HG03469 (cell line): ENCODE data around the gene IGF2R.

ENCODE experiments used
- ATAC-seq: cut with Tn5 transposase; IDR thresholded peaks from one replicate; pipeline ENCODE4 v1.9.1; 2021; ENCODE audit warnings: mild to moderate bottlenecking, moderate library complexity, moderate number of reproducible peaks; ENCODE audit not compliant: unreplicated experiment

The IGF2R gene

GRCh38 chr6:160015778-160016684, 47.1 kb downstream of the IGF2R start:
- no peak for ATAC-seq

GRCh38 chr6:160022101-160022500, 53.2 kb downstream of the IGF2R start:
- ATAC-seq, result no peak

DNA sequence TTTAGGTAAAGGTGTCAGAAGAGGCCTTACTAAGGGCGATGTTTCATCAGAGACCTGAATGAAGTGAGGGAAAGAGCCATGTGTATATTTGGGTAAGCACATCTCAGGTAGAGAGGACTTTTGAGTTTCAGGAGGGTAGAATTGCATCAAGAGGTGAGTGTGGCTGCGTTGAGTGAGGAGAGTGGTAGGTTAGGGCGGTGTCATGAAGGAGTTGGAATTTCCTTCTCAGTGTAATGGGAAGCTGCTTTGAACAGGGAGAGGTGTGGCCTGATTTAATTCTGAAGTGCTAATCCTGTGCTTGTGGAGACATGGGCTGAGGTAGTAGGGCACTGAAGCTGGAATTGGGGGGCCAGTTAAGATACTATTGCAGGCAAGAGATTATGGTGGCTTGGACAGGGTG, 53.9 kb downstream of the IGF2R start:
- no peak for ATAC-seq

DNA sequence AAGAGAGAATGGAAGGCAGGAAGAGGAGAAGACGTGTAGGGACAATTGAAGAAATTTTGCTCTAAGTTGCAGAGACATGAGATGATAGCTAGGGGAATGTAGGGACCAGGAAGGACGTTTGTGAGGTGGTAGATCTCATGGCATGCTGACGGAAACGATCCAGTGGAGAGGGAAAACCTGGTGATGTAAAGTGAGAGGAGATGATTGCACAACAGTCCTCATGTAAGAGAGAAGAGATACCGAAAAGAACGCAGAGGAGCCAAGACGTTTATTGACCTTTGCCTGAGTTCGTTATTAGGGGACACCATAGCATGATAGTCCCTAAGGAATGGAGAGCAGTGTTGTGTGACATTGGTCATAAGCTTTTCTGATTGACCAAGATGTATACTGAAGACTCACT, 55.3 kb downstream of the IGF2R start:
- no peak for ATAC-seq

GRCh38 chr6:160027076-160027475, 58.2 kb downstream of the IGF2R start:
- ATAC-seq, result no peak

DNA sequence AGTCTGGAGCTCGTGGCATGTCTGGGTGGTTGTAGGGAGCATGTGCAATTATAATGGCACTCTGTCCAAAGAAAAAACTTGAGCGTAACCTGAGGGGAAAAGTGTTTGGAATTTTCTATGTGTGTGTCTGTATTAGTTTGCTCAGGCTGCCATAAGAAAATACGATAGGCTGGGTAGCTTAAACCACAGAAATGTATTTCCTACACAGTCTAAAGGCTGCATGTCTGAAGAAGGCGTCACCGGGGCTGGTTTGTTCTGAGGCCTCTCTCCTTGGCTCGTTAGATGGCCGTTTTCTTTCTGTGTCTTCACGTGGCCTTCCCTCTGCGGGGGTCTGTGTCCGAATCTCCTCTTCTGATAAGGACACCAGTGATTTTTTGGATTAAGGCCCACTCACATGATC, 59.0 kb downstream of the IGF2R start:
- ATAC-seq, result no peak

DNA sequence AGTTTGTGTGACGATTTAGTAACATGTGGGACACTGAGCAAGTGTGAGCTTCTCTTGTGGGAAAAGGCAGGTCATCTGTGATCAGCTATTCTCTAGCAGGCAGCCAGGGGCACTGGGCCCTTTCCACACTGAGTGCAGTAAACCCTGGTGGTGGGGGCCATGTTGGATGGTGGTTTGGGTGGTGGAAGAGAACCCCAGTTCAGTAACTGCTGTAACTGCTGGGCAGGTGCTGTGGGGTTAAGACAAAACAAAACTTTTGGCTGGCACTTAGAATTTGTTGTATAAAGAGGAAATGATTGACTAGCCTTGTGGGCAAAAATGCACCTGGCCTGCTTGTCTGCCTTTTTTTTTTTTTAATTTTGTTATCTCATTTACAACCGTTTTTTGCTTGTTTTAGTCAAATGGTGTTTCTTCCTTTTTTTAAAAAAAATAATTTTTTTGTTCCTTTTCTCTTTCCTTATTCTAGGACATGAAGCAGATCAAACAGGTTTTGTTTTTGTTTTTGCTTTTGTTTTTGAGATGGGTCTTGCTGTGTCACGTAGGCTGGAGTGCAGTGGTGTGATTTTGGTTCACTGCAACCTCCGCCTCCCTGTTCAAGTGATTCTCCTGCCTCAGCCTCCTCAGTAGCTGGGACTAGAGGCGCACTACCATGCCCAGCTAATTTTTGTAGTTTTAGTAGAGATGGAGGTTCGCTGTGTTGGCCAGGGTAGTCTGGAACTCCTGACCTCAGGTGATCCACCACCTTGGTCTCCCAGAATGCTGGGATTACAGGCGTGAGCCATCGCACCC, 59.8 kb downstream of the IGF2R start:
- no peak for ATAC-seq

DNA sequence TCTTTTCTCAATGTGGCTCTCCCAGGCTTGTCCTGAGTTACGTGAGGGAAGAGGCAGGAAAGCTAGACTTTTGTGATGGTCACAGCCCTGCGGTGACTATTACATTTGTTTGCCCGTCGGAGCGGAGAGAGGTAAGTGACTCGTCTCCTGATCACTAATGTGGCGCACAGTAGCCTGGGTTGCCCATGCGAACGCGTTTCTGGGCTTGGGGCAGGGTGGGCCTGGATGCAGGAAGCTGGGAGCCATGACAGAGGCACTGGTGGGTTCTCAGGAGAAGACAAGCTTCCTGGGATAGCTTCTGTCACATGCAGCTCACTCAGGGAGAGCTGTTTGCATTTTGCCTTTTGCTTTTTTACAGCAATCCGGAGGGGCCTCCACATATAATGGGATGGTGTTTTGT, 60.6 kb downstream of the IGF2R start:
- ATAC-seq, result no peak

- ATAC-seq, result no peak
Measured at GRCh38 chr6:160030103-160030502, 61.2 kb downstream of the IGF2R start.

- ATAC-seq, result no peak
Measured at GRCh38 chr6:160031442-160031841, 62.6 kb downstream of the IGF2R start.

DNA sequence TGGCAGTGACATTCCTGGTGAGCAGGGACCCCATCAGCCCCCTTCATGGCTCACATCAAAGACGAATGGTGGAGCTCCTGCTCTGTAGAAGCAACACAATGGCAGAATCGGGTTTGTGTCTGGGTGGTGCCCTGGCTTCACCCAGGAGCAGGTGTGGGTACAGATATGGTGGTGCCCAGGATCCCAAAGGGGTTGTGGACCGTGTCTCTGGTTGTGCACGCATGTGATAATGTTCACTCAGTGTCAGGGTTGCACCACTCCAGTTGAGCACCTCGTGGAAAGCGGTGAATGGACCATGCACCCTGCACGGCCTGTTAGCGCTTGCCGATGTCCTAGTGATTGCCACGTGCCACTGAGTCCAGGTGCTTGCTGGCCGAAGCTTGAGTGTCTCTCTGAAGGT, 63.0 kb downstream of the IGF2R start:
- ATAC-seq, result no peak

GRCh38 chr6:160032538-160032937, 63.7 kb downstream of the IGF2R start:
- no peak for ATAC-seq

DNA sequence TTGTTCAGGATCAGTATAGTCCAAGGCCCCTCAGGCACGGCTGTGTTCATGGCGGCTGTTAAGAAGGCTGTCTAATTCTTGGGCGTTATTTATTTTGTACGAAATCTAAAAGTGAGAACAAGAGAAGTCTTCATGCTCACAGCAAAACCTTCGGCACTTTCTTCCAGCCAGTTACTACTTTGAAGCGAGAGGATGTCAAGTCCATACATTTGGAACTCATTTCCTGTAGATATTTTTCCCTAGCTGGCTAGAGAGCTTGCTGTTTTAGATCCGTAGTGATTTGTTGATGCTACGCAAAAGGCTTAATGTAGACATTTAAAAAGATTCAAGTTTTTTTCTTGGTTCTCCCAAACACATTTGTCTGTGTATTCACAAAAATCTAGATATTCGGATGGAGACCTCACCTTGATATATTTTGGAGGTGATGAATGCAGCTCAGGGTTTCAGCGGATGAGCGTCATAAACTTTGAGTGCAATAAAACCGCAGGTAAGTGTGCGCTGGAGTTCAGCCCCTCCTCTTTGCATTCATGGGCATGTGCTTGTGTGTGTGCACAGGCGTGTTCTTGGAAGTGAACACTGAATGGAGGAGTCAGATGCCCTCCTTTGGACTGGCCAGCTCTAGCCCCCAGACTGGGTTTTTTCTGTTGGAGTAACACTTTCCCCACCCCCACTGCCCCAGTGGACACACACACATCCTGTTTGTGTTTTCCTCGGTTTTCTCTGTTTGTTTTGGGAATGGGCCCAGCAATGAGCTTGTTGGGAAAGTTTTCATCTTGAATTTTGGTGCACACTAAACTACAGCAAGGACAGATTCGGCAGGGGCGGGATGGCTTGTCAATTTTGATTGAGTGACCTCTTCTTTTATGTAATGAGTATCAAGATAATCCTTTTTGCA, 65.4 kb downstream of the IGF2R start:
- ATAC-seq, result no peak

DNA sequence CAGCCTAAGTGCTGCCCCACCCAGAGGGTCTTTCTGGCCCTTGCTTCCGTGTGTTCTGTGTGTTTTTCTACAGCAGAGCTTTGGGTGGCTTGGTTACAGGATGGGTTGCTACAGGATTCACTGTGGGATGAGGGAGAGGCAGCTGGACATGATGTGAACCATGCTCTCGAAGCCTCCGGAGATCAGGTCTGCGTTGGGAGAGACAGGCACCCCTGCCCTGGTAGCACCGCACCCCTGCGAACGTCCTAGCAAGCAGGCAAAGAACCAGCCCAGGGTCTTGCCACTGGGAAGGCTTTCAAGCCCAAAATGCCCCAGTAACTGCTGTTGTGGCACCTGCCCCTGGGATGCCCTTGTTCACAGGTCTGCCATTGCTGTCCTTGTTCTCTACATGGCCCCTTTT, 66.4 kb downstream of the IGF2R start:
- no peak for ATAC-seq

- ATAC-seq, result no peak
Measured at GRCh38 chr6:160035693-160036330, 66.9 kb downstream of the IGF2R start.

- no peak for ATAC-seq
Measured at GRCh38 chr6:160036331-160036695, 67.4 kb downstream of the IGF2R start.

DNA sequence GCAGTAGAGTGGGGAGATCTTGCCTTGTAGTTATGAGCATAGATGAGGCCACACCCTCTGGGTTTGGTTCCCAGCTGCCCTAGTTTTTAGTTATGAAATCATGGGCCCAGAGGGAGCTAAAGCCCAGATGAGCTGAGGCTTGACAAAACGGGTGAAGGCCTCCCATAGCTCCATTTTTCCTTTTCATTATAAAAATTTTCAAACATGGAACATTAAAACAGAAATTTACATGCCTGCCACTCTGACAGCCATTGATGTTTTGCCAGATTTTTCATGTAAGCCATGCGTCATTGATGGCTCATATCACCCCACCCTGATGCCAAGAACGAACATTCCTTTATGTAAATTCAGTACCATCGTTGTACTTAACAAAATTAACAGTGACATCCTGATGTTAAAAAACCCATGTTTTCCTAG, 67.9 kb downstream of the IGF2R start:
- ATAC-seq, result no peak

DNA sequence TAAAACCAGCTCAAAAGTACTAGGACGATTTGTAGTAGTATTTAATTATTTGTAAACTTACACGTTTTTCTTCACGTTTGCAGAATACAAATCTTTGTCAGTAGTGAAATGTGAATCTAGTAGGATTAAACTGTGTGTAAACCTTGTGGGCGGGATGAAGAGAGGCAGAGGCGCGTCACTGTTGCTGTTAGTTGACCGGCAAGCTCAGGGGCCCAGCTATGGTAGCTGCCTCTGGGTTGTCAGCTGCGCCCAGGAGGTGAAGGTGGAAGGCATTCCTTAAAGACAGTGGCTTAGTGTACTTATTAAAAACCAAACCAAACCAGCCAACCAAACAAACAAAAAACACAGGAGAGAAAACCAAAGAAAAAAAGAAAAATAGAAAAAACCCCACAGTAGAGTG, 69.6 kb downstream of the IGF2R start:
- no peak for ATAC-seq

DNA sequence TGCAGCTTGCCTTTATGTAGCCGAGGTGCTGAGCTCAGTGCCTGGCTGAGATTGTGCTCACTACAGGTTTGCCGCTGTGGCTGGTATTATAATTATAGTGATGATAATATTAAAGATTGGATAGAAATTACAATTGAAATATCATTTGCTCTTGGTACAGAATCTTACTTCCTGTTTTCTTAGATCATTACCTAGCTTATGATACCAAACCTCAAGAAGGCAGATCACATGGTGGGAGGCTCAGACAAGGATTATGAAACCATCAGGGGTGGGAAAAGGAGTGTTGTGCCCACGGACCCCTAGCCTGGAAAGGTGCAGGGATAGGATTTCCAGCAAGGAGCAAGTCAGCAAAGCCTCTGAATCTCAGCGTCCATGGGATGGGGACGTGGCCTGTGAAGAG, 70.6 kb downstream of the IGF2R start:
- no peak for ATAC-seq

DNA sequence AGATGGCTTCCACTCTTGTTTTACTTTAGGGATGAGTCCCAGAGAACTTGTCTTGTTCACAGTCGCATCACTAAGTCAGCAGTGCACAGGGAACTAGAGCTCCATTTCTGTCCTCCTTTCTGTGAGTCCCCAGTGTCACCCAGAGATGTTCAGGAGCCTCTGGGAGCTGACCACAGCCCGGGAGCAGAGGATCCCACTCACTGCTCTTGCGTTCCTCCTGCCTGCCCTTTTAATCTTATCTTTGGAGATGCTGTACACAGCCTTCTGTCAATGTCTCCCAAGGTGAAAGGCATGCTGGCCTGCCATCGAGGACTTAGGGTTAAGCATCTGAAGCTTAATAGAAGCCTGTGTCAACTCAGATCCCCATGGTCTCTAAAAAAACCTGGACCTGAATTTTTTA, 71.2 kb downstream of the IGF2R start:
- ATAC-seq, result no peak
